HG03432 (cell line): ENCODE data around the gene RAB14.

Experiments used
- ATAC-seq: cut with Tn5 transposase; IDR thresholded peaks from one replicate; pipeline ENCODE4 v1.9.1; 2021; ENCODE audit warnings: mild to moderate bottlenecking, moderate library complexity; ENCODE audit not compliant: unreplicated experiment

The RAB14 gene

GRCh38 chr9:121201738-121202533, at the start of gene RAB14:
Gene RAB14 (minus strand): TSS chr9:121201869. CDS start chr9:121193412, 8,457 bp downstream.
- ATAC-seq = peak; percentile 86

DNA sequence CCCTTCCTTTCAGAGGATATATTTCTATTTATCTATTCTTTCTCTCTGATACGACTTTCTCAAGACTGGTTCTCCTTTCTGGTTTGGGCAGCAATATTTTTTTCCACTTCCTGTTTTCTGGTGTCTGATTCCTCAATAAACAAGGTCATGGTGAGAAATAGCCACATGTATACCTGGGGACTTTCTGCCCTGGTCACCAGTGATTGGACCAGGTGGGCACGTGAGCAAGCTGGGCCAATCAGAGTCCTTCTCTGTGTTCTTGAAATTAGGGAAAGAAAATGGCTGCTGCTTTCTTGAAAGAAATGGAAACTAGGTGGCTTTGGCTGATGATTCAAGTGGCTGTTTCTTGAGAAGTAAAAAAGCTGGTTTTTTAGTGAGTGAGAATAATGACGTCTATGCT, 47.9 kb upstream of the RAB14 start:
- ATAC-seq = no peak

DNA sequence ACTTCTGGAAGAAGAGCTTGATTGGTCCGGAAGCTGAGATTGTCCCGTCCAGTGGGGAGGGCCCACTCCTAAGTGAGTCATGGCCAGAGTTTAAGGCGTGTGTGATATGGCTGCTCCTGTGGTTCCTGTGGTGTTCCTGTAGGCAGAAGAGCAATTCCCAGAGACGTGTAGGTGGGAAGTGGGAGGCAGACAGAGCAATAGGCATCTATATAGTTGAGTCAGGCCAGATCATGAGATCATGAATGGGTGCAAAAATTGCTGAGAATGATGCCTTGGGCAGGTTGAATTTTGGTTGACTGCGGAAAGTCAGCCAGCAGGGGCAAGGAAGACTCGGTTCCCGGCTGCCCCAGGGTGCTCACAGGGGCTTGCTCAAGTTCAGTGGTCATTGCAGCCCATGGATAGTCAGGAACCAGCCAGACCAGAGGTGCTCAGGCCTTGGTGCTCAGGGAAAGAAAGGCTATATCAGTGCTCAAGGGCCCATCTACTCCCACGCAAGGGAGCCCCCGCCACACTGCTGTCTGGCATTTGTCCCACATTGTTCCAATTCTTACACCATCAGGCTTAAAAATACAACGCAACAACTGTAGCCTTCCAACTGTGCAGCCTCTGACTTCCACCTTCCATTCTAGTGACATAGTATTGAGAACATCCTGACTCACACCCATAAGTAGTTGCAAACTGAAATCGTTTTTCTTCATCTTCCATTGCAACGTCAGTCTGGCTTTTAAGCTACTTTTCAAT, 45.3 kb upstream of the RAB14 start:
- ATAC-seq = no peak

GRCh38 chr9:121242959-121243346, 41.3 kb upstream of the RAB14 start:
- no peak for ATAC-seq

DNA sequence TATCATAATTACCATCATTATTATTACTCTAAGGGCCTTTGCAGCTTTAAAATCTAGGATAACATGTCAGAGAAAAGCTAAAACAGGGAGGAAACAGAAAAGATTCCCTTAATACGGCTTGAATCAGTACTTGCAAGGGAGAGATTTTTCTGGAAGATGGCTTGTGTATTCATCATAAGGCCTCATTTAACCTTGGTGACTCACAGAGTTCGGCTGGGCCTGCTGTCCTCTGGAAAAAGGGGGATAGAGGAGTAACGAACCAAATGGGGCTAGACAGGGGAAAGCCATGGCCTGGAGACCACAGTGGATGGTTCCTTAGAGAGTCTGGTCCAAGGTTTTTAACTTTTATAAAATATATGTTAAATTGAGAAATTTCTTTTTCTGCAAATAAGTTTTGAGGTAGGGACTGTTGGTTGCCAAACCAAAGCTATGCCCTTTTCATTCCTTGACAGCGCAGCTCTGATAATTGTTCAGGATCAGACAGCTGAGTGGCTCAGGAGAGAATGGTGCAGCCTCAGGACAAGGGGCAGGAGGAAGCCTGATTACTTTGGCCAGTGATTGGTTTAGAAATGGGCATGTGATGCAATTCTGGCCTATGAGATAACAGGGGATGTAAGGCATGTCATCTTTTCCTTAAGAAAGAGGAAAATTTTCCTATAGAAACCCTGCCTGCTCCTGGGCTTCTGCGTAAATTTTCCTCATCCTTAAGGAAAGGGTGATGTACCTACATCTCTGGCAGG, 40.7 kb upstream of the RAB14 start:
- no peak for ATAC-seq

DNA sequence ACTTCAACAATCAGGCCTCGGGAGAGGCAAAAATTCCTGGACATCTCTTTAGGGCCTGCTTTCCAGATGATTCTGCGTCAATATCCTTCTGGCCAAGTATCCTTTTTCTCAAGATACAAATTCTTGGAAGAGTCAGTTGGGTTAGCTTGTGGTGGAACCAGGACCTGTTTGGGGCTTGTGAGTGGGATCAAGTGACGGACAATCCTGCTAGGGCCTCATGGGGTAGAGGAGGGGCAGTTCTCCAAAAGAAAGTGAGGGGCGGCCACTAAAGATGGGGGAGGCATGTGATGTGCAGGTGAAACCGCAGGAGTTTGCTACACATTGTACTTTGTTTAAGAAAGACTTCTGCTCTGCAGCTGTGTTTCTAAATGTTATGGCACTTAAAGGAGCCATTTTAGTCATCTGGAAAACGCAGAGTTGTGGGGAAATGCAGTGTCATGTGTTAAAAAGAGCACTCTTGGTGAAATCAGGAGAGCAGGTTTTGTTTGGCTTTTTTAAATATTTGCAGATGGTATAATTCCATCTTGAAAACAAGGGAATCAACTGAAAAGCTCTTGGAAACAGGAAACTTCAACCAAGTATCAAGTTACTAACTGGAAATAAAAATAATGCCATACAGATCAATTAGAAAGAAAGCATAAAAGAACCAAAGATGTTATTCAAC, 38.9 kb upstream of the RAB14 start:
- no peak for ATAC-seq

GRCh38 chr9:121239851-121240250, 38.2 kb upstream of the RAB14 start:
- ATAC-seq = no peak

GRCh38 chr9:121239071-121239470, 37.4 kb upstream of the RAB14 start:
- ATAC-seq = no peak

GRCh38 chr9:121237916-121238315, 36.2 kb upstream of the RAB14 start:
- no peak for ATAC-seq

- no peak for ATAC-seq
Measured at GRCh38 chr9:121235512-121235911, 33.8 kb upstream of the RAB14 start.

- ATAC-seq = no peak
Measured at GRCh38 chr9:121234832-121235161, 33.1 kb upstream of the RAB14 start.

- no peak for ATAC-seq
Measured at GRCh38 chr9:121233906-121234831, 32.5 kb upstream of the RAB14 start.

DNA sequence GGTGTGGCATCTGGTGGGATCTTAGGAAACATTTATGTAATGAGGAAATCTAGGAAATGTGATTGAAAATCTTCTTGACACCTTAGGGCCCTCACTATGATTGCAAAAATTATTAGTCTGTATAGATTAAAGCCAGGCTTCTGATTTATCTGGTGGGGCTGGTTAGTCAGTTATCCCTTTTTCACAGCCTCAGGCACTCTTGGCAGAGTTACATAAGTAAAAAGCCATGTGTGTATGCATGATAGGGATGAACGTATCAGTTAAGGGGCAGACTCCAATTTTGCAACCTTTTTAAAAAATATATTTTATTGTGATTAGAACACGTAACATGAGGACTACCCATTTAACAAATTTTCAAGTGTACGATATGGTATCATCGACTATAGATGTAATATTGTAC, 30.6 kb upstream of the RAB14 start:
- no peak for ATAC-seq

- no peak for ATAC-seq
Measured at GRCh38 chr9:121230256-121230655, 28.6 kb upstream of the RAB14 start.

DNA sequence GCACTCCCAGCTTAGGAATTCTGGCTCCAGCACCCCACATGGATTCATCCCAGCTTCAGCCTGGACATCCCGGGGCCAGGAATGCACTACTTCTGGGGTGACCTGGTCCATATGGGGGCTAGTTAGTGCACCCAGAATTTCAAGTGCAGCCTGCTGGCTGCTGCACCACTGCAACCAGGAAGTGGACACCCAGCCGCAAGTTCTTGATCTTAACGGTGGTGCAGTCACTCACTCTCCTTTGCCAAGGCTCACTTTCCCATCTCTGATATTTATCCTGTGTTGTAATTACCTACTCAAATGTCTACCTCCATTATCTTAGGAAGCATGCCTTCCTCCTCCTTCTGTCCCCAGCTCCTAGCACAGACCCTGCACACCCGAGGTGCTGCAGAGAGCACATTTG, 26.2 kb upstream of the RAB14 start:
- ATAC-seq = no peak

DNA sequence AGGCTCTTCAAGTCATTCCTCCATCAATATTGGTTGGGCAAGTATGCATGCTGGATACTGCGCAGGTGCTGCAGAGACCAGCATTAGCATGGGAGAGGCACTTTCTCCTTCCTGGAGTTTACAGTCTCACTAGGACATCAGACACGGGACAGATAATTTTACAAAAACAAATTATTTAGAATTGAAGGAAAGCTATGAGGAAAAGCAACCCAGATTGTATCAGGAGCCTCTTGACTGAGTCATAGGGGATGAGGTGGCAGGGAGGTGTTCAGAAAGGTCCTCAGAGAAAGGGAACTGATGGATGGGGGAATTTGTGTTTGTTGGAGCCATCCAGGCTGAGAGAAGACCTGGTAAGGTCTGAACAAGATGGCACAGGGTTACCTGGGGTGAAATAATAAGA, 24.5 kb upstream of the RAB14 start:
- ATAC-seq = no peak

DNA sequence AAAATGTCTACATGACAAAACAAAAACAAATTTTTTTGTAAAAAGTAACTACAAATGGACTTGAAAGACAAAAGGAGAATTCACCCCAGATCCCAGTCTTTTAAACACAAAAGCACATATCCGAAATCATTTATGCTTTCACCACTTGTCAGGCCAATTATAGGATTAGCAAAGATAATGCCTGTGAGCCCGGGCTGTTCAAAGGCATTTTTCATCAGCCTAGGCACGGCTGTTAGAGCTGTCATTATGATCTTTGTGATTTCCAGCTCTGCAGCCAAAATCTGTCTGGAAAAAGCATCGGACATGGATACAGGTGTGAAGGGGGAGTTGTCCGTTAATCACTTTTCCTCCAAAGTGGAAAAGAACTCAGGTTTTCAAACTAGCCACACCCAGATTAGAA, 23.6 kb upstream of the RAB14 start:
- no peak for ATAC-seq

DNA sequence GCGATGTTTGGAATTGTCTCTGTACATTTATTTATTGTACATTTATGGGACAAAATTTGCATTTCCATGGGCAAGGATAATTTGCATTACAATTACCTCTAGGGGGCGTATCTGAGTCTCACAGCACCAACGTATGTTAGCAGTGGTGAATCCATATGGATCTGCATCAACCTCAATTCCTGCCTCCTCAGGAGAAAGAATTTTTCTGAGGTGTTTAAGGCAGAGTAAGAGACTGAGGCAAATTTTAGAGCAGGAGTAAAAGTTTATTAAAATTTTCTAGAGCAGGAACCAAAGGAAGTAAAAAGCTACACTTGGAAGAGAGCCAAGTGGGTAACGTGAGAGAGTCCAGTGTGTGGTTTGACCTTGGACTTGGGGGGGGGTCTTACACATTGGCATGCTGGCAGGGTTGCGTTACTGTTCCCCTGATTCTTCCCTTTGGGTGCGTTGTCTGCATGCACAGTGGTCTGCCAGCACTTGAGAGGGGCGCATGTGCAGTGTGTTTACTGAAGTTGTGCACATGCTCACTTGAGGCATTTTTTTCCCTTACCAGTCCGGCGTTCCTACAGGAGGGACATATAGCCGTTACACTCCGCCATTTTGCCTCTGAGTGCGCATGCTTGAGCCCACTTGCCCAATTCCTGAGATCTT, 21.0 kb upstream of the RAB14 start:
- no peak for ATAC-seq

DNA sequence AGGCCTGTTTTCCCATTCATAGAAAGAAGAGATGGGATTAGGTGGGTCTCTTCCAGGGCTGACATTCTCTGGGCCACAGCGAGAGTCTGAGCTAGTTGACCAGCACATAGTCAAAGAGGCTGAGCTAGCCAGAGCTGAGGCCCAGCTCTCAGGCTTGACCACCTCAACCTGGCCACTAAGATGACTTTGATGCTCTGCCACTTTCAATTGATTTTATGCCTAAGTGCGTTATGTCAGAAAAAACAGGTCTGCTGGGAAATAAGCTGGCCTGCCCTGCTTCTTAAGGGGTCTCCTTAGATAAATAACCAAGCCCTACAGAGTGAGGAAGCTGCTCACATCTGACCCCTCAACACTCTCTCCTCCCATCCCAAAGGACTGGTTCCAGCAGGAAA, 20.0 kb upstream of the RAB14 start:
- no peak for ATAC-seq
